LHCN-M2 (cell line): Measurements from ENCODE around the gene PRKACG. TPM values are rescaled to one million over a fixed set of nuclear protein-coding genes. Genes with fewer than 3 reads are reported as not detected.
A peak's percentile ranks its signal among the peaks of the same experiment; 100 is the strongest.
"Not testable (repeated sequence)": the region's sequence is repeated elsewhere in the genome, so short reads cannot be mapped to it uniquely, and the experiment has no call there.

Experiments used
- DNase-seq: peaks from one replicate; pipeline ENCODE4 v3.0.0-alpha.2; 2012; ENCODE audit warnings: low read depth
- total RNA-seq: library from RNA; depleted of rRNA; stranded (reverse); fragments of >200 nt; gene quantifications from 2 replicates; pipeline ENCODE4 v1.2.3, GENCODE V29; 2014

PRKACG gene
- total RNA-seq, 1 experiment from 2014 or later: not detected

DNA sequence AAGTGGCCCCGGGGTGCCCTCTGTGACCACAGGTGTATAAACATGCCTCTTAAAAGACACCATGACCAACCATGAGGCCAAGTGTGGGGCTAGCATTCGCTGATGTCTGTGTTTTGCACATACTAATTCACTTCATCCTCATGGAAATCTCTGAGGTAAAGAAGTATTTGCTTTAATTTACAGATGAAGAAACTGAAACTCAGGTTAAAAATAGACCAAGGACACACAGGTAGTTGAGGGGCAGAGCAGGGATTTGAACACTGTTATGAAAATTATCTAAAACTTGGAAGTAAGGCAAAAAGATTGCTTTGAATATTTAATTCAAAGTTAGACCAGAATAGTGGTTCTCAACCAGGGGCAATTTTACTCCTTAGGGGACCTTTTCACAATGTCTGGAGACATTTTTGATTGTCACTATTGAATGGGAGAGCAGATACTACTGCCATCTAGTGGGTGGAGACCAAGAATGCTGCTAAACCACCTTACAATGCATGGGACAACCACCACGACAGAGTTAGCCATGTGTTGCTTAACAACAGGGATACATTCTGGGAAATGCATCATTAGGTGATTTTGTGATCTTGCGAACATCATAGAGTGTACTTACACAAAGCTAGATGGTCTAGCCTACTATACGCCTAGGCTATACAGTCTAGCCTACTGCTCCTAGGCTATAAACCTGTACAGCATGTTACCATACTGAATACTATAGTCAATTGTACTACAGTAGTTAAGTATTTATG lies 13.6 kb upstream of the PRKACG start:
- DNase-seq: peak; percentile 37

DNA sequence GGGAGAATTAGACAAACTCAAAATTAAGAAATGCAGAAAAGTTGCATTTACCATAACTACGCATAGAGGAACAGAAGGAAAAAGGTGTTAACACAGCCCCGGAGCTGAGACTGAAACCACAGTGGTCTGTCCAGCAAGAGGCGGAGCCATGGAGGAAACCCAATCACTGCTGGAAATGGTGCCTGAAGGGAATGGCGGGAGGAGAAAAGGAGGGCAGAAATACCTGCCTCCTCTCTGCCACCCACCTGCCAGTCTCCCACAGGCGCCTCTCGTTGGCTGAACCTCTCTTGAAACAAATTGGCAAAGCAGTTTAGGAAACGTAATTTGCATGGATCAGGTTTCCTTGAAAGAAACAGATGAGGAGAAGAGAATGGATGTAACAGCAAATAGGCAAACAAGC lies 9.7 kb upstream of the PRKACG start:
- DNase-seq: no peak

- no peak for DNase-seq
Observed at GRCh38 chr9:69020301-69021145, 6.6 kb upstream of the PRKACG start.

DNA sequence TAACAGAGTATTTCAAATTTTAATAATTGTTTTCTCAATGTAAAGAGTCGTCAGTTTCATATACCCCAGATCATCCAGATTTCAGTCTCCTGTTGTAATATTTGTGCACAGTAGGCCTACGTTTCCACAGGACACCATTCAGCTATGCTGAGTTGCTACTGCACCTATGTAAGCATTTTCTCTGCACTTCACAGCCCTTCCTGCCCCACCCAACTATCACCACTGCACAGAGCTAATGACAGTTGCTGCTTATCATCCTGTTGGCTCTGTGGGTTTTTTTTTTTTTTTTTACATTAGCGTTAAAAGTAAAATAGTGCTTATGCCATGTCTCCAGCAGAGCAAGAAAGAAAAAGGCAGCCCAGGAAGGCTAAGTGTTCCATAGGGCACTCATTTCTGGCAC lies 5.9 kb upstream of the PRKACG start:
- no peak for DNase-seq

DNA sequence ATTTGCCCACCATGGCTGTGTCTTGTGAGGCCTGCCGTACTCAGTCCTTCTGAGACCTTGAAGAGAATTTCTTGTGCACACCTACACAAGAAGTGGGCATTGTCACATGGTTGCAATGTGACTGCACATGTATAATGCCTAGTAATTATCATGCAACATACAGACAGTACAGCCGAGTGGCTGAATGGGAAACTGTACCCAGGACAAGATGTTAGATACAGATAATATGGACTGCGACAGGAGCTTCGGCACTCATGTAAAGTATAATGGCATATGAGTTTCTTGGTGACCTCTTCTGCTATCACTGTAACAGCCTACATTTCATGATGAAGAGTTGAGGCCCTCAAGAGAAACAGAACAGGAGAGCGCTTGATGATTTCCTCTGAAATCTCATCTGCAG lies 4.8 kb upstream of the PRKACG start:
- DNase-seq: no peak

GRCh38 chr9:69016191-69017096 lies 2.5 kb upstream of the PRKACG start:
- no peak for DNase-seq

DNA sequence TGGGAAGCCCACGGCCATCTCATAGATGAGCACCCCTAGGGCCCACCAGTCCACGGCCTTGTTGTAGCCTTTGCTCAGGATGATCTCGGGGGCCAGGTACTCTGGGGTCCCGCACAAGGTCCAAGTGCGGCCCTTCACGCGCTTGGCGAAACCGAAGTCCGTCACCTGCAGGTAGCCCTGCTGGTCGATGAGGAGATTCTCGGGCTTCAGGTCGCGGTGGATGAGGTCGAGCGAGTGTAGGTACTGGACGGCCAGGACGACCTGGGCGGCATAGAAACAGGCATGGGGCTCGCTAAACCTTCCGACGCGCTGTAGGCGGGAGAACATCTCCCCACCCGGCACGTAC lies 558 bp downstream of the PRKACG start:
- no peak for DNase-seq

DNA sequence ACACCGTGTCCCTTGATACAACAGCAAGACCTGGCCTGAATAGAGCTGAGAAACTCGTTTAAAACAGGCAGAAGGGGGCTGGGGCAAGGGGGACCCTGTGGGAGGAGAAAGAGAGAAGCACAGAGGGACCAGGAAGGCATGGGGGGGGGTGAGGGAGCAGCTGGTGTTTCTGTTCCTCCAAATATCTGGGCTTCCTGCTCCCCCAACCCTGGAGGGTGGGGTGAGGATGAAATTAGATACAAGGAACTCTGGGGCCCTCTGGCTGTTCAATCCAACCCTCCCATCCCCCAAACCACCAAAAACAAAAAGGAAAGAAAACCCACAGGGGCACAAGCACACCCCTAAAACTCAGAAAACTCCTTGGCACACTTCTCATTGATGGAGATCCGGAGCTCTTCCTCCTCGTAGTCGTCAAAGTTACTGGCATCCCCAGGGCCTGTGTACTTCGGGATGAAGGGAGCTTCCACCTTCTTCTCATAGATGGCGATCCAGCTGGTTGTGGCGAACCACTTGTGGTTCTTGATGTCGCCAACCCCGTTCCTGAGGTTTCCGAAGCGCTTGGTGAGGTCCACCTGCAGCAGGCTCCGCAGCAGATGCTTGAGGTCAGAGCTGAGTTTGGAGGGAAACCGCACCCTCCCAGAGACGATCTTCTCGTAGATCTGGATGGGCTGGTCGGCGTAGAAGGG lies 1.1 kb downstream of the PRKACG start:
- no peak for DNase-seq

- DNase-seq: no peak
Observed at GRCh38 chr9:69009708-69010107, 4.2 kb downstream of the PRKACG start.

DNA sequence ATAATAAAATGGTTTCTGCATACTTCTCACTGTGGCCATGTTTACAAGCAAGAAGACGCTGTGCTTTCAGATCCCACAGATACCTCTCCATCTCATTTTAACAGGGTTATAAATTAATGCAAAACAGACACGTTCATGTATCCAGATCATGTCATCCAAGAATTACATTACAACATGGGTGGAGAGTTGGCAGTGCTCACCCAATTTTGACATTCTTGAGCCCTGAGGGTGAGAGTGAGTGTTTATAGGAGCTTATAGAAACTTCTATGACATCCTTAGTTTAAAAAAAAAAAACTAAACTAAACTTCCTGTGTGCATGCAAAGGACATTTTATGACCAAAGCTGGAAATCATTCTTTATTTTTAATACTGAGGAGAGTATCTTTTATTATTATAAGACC lies 9.1 kb downstream of the PRKACG start:
- DNase-seq: no peak

DNA sequence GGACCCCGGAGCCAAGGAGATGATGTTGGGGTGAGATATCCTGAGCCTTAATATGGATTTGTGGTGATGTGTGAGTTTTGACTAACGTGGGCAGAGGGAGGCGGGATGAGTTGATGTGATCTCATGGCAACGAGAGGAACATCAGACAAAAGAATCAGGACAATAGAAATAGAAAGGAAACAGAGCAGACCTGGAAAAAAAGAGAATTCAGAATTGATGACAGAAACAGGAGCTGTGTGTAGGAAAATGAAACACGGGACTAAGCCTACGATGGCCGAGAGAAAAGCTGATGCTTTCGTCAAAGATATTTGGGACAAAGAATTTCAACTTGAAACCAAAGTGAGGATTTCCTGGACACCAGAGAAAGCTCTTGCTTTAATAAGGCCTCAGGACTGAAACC lies 10.9 kb downstream of the PRKACG start:
- DNase-seq: no peak

DNA sequence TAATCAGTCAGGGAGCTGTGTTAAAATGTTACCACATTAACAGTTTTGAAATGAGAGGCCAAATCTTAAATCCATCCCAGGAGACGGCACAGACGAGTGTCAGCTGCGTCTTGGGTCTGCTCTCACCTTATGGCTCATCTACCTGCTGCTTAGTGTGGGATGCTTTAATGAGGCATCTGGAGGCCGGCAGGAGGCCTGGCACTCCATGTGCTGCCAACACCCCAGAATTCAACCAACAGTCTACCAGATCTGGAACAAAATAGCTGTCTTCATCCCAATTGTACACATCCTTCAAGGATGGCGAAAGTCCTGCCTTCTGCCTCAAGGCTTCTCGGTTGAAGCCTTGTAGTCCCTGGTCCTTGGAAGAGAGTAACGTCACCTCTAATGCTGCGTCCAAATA lies 12.0 kb downstream of the PRKACG start:
- DNase-seq: no peak

GRCh38 chr9:68999393-69000105 lies 14.4 kb downstream of the PRKACG start:
- DNase-seq: peak; percentile 57

DNA sequence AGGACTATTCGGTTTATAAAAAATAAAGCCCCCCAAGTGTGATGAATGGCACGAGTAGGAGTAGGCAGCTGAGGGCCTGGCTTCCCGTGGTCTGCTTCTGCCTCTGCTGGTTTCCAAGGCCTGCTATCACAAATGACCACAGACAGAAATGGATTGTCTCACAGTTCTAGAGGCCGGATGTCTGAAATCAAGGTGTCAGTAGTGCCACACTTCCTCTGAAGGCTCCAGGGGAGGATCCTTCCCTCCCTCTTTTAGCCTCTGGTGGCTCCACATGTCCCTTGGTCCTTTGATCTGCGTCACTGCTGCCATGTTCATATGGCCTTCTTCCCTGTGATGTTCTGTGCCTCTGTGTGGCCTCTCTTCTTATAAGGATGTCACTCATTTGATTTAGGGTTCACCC lies 15.1 kb downstream of the PRKACG start:
- no peak for DNase-seq

DNA sequence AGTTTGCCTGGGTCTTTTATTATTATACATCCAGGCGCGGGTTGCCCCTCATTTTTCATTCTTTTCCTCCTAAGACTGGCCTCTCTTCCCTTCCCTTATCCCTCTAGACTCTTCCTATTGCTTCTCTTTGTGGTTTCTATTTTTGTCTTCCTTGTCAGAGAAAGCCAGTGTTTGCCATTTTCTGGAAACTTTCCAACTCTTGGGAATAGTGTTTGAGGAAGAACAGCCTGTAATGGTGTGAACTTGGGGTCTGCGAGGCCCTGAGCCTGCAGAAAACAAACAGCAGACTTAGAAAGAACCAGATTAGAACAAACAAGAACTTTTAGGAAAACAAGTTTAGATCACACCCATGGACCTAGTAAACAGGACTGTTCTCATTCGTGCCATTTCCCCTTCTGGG lies 15.5 kb downstream of the PRKACG start:
- no peak for DNase-seq

- DNase-seq: no peak
Observed at GRCh38 chr9:68997666-68998065, 16.2 kb downstream of the PRKACG start.

- DNase-seq: no peak
Observed at GRCh38 chr9:68996462-68996861, 17.5 kb downstream of the PRKACG start.

GRCh38 chr9:68995776-68996175 lies 18.1 kb downstream of the PRKACG start:
- no peak for DNase-seq

DNA sequence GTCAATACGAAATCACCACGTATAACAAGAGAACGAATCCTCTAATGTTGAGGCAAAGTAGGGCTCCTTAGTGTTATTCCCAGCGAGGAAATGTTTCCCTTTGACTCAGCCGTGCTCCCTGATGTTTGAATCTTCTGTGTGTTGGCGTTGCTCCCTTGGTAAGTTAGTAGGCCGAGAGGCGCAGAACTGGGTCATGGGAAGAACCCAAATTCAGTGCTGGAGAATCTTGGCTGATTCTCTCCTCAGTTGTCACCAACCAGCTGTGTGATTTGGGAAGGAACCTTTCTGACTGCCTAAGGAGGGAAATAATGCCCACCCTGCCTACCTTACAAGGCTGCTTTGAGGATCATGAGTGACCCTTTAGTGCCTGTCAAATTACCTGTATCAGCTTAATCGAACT lies 22.5 kb downstream of the PRKACG start:
- DNase-seq: no peak

DNA sequence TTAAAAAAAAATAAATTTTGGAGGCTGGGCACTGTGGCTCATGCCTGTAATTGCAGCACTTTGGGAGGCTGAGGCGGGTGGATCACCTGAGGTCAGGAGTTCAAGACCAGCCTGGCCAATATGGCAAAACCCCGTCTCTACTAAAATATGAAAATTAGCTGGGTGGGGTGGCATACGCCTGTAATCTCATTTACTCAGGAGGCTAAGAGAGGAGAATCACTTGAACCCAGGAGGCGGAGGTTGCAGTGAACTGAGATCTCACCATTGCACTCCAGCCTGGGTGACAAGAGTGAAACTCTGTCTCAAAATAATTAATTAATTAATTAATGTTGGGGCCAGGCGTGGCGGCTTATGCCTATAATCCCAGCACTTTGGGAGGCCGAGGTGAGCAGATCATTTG lies 27.0 kb downstream of the PRKACG start:
- DNase-seq: not testable (repeated sequence)
